Esophagus squamous epithelium (tissue), 4 donors: Measurements from ENCODE around the gene RASGRP1.

ENCODE experiments used
- POLR2A ChIP-seq, 4 donors: fragments of 450-650 bp; IDR thresholded peaks; one replicate each; pipeline ENCODE4 v1.6.1; 2017; ENCODE audit warnings: antibody characterized with exemption in 4 of 4, mild to moderate bottlenecking in 4 of 4, moderate library complexity in 3 of 4
- TF ChIP-seq, protein P1 (sequence below), 6 experiments: fragments of 450-650 bp in 4 of 6; fragments of 200-600 bp in 2 of 6; sonication (generic) in 2 of 6; IDR thresholded peaks; one replicate each; pipeline ENCODE4 v1.5.1; 2016 to 2019; ENCODE audit warnings: antibody characterized with exemption in 6 of 6, mild to moderate bottlenecking in 4 of 6, moderate library complexity in 4 of 6

DNA sequence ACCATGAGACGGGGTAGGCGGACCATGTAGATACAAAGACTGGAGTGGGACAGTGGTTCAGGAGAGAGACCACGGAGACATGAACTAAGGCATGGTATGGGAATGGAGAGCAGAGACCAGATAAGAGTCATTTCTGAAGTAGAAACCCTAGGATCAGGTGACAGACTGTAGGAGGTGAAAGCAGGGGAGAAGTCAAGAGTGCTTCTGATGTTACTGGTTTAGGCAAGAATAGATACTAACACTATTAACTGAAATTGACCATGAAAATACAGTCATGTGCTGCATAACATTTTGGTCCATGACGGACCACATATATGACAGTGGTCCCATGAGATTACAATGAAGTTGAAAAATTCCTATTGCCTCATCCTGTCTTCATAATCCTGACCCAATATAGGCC is 41.7 kb downstream of the RASGRP1 start:
- TF ChIP-seq POLR2A (IDR thresholded peaks at IDR 0.05) = no peak
- TF ChIP-seq, protein P1, sequence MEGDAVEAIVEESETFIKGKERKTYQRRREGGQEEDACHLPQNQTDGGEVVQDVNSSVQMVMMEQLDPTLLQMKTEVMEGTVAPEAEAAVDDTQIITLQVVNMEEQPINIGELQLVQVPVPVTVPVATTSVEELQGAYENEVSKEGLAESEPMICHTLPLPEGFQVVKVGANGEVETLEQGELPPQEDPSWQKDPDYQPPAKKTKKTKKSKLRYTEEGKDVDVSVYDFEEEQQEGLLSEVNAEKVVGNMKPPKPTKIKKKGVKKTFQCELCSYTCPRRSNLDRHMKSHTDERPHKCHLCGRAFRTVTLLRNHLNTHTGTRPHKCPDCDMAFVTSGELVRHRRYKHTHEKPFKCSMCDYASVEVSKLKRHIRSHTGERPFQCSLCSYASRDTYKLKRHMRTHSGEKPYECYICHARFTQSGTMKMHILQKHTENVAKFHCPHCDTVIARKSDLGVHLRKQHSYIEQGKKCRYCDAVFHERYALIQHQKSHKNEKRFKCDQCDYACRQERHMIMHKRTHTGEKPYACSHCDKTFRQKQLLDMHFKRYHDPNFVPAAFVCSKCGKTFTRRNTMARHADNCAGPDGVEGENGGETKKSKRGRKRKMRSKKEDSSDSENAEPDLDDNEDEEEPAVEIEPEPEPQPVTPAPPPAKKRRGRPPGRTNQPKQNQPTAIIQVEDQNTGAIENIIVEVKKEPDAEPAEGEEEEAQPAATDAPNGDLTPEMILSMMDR (IDR thresholded peaks at IDR 0.05) = no peak
